Mononuclear cell (primary cell): ENCODE measurements around the gene TRAPPC12. TPM values are rescaled to one million over a fixed set of nuclear protein-coding genes. Genes with fewer than 3 reads are reported as not detected.
A peak's percentile ranks its signal among the peaks of the same experiment; 100 is the strongest.
"Not testable (repeated sequence)": the region's sequence is repeated elsewhere in the genome, so short reads cannot be mapped to it uniquely, and the experiment has no call there.

Source experiments
- H3K27me3 ChIP-seq: 2 replicates; pipeline ENCODE4 v1.6.0; 2011; ENCODE audit warnings: low read length, control low read depth; ENCODE audit not compliant: insufficient read depth
- H3K4me1 ChIP-seq: 2 replicates; pipeline ENCODE4 v1.5.1; 2011; ENCODE audit warnings: mild to moderate bottlenecking, low read length, control low read depth; ENCODE audit not compliant: insufficient read depth
- H3K4me3 ChIP-seq: 2 replicates; pipeline ENCODE4 v1.5.1; 2011; ENCODE audit warnings: mild to moderate bottlenecking, low read length, moderate library complexity
- H3K9me3 ChIP-seq: 2 replicates; pipeline ENCODE4 v1.5.1; 2011; ENCODE audit warnings: low read depth, mild to moderate bottlenecking, control low read depth, low read length
- total RNA-seq: library from RNA; depleted of rRNA; stranded (reverse); fragments of >200 nt; gene quantifications from one replicate; pipeline ENCODE4 v1.2.3, GENCODE V29; 2012

Gene TRAPPC12
- total RNA-seq, 1 donor = 18.3 TPM

DNA sequence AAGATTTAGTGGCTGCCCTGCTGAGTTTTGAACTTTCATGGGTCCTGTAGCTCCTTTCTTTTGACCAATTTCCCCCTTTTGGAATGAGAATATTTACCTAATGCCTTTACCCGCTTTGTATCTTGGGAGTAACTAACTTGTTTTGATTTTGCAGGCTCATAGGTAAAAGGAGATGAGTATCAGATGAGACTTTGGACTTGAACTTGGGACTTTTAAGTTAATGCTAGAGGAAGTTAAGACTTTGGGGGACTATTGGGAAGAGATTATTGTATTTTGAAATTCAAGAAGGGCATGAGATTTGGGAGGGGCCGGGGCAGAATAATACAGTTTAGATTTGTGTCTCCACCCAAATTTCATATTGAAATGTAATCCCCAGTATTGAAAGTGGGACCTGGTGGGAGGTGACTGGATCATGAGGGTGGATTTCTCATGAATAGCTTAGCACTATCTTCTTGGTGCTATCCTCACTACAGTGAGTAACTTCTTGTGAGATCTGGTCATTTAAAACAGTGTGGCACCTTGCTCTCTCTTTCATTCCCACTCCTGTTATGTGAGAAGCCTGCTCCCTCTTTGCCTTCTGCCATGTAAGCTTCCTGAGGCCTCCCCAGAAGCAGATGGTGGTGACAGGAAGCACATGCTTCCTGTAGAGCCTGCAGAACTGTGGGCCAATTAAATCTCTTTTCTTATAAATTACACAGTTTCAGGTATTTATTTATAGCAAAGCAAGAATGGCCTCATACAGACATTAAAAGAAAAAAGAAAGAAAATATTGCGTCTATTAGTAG lies 133.7 kb downstream of the TRAPPC12 start:
- Histone ChIP-seq H3K27me3 (no peaks in the 10 kb centered on the region), H3K9me3 (no peaks in the 10 kb centered on the region), H3K4me3 (no peak overlapping the region), H3K4me1 (peaks cover 2% of the 10 kb centered on the region)

DNA sequence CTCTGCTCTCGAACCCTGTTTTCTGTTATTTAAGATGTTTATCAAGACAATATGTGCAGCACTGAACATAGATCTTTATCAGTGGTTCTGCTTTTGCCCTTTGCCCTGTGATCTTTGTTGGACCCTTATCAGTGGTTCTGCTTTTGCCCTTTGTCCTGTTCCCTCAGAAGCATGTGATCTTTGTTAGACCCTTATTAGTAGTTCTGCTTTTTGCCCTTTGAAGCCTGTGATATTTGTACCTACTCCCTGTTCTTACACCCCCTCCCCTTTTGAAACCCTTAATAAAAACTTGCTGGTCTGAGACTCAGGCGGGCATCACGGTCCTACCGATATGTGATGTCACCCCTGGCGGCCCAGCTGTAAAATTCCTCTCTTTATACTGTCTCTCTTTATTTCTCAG lies 135.9 kb downstream of the TRAPPC12 start:
- H3K27me3 ChIP-seq, H3K9me3 ChIP-seq, H3K4me3 ChIP-seq: not testable (repeated sequence)
- H3K4me1 ChIP-seq = peaks cover 14% of the 10 kb centered on the region

DNA sequence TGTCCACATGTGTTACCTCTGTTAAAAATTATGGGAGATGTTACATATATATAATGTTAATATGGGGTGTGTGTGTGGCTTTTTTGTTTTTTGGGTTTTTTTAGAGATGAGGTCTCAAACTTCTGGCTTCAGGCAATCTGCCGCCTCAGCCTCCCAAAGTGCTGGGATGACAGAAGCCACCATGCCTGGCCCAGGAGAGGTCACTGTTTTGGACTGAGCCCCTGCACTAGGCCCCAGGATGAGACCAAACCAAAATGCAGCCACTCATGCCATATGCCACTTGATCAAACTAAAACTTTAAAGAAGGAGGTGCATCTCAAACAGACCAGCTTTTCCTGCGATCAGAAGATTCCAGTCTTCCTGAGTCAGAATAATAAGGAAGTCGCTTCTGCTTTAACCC lies 137.3 kb downstream of the TRAPPC12 start:
- H3K4me1 ChIP-seq = peaks cover 25% of the 10 kb centered on the region
- no peak overlapping the region for H3K4me3 ChIP-seq
- no peaks in the 10 kb centered on the region for H3K27me3 ChIP-seq

DNA sequence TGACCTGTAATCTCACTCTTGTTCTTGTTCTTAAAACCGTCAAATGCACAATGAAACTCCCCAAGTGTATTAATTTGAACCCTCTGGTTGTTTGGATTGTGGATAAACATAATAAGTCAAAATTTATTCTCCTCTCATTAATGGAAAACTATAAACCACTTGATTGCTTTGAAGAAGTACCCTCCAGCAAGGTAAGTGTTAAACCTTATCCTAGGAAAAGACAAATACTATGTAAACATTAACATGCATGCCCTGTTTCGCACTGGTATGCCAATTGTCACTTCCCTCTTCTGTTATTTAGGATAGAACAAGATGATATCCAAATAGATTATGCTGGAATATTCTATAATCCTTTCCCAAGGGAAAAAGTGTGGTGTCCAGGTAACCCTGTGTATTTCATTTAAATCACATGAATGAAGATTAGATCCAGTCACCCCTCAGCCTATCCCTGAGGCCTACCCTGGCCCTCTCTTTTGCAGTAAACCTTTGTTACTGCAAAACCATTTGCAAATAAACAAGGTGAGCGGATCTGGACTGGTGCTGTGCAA lies 138.5 kb downstream of the TRAPPC12 start:
- no peaks in the 10 kb centered on the region for H3K27me3 ChIP-seq
- peak overlapping the region; percentile 83 for H3K4me3 ChIP-seq
- H3K4me1 ChIP-seq = peaks cover 25% of the 10 kb centered on the region
- no peaks in the 10 kb centered on the region for H3K9me3 ChIP-seq

More for the DNA sequence above, 137.3 kb downstream of the TRAPPC12 start:
- no peaks in the 10 kb centered on the region for H3K9me3 ChIP-seq

DNA sequence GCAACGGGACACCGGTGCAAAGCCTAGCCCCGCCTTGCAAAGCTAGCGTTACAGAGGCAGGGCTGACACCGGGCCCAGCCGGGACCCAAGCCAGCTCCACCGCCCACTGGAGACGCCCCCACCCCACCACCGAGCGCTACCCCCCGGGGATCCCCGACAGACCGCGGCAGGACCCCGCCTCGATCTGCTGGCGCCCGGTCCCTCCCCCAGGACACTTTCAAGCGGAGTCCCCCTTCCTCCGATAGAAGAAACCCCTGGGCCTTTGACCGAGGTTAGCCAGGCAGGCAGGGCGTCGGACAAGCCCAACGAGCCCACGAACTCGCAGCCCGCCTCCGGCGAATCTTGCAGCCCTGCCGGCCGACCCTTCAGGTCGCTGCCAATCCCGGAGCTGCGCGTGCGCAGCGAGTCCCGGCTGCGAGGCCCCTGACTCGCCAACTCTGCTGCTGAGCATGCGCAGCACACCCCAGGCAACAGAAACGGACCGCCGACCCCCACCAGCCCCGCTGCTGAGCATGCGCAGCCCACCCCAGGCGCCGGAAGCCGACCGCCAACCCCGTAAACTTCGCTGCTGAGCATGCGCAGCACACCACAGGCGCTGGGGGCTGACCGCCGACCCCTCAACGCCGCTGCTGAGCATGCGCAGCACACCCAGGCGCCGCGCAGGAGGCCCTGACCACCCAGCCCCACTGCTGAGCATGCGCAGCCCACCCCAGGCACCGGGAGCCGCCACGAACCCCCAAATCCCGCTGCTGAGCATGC lies 139.2 kb downstream of the TRAPPC12 start:
- Histone ChIP-seq H3K4me3 (peak overlapping the region; percentile 83), H3K4me1 (peaks cover 29% of the 10 kb centered on the region), H3K9me3 (no peaks in the 10 kb centered on the region), H3K27me3 (no peaks in the 10 kb centered on the region)

DNA sequence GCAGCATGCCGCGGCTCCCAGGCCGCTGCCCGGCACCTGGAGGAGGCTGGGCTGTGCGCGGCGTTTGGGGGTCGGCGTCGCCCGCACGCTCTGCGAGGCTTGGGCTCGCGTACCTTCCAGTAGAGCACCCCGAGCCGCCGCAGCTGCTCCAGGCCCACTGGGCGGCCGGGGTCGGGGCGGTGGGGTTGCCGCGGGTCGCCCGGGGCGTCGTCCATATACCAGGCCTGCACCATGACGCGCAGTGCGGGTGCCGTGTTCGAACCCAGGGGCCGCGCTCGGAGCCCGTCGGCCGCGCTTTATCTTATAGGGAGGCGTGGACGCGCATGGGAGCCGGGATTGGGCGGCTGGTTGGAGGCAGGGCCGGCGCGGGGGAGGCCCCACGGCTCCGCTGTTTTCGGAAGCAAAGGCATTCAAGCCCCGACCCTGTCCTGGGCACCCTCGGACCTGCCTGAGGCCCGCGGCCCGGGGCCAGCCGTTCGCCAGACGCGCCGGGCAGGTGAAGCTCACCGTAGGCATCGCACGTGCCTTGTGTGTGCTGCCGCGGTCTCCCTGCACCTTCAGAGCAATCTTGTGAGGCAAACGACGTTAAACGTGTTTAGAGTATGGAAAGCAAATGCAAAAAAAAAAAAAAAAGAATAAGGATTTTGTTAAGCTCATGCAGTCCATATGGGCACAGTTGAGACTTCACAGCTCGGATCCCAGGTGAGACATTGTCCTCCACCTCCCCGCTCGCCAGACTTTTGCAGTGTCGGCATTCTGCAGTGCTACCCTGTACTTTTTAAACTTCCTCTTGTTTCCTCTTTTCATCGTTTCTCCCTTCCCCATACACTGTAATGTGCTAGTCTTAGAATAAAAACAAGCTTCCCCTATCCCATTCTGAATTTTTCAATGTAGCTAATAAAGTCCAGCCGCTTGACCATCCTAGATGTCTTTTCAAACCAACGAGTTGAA lies 140.0 kb downstream of the TRAPPC12 start, which contains the start of gene ADI1:
Gene ADI1, minus strand, starts transcription at position 277 of the 951 bp plus-strand sequence. Its CDS starts 44 bp downstream, at position 233.
- H3K4me3 ChIP-seq = peak within 1 kb of the TSS; percentile 83
- peaks cover 32% of the 10 kb centered on the region for H3K4me1 ChIP-seq
- H3K27me3 ChIP-seq = no peaks in the 10 kb centered on the region
- no peaks in the 10 kb centered on the region for H3K9me3 ChIP-seq

DNA sequence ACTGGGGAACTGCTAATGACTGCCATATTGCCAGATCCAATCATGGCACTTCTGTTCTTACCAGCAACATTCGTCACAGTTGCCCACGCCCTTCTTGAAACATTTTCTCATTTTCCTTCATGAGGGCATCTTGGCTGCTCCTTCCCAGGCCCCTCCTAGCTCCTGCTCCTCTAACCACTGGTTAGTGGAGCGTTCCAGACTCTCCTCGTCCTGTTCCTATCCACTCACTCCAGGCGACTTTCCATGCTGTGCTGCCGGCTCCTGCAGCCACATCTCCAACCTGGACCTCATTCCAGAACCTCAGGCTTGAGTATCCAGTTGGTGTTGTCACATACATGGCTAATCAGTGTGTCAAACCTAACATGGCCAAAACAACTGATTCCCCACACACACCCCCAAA lies 141.1 kb downstream of the TRAPPC12 start:
- H3K4me1 ChIP-seq = peaks cover 32% of the 10 kb centered on the region
- no peak overlapping the region for H3K4me3 ChIP-seq
- no peaks in the 10 kb centered on the region for H3K27me3 ChIP-seq
- H3K9me3 ChIP-seq = no peaks in the 10 kb centered on the region

DNA sequence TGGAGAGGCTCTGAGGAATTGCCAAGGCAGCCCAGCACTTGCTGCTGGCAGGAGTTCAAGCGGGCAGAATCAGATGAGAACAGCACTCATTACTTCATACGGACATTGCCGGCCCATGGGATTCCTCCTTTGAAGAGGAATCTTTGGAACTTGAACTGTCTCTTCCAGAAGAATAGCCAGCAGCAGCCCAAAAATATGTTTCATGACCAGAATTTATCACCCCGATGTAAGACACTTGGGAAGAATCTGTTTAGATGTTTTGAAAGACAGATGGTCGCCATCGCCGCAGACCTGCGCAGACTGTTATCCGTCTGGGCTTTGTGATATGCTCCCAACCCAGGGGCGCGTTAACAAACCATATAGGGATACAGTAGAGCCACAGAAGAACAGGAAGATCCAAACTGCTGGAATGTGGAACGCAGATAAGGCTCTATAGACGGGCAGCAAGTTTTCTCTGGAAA lies 143.5 kb downstream of the TRAPPC12 start:
- Histone ChIP-seq H3K9me3 (no peaks in the 10 kb centered on the region), H3K4me3 (no peak overlapping the region), H3K4me1 (peaks cover 32% of the 10 kb centered on the region), H3K27me3 (no peaks in the 10 kb centered on the region)

DNA sequence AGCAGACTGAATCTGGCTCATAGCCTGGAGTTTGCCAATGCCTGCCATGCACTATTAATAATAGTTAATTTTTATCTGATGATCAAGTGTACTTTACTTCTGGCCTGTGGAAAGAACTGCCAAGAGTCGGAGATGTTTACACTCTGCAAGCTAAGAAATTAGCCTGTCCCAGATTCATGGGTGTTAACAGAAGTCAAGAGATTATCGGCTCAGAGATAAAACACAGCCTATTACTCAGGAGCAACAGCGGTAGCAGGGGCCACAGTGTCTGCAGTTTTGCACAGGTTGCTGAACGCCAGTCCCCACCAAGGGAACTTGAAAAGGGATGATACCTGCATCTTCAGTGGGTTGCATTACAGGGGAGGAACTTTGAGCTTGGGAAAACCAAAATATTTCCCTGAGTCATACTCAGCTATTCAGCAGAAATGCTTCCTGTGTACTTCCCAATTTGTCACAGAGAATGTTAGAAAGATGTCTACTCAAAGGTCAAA lies 144.1 kb downstream of the TRAPPC12 start:
- no peaks in the 10 kb centered on the region for H3K27me3 ChIP-seq
- H3K4me3 ChIP-seq = no peak overlapping the region
- H3K9me3 ChIP-seq = no peaks in the 10 kb centered on the region
- peaks cover 28% of the 10 kb centered on the region for H3K4me1 ChIP-seq

DNA sequence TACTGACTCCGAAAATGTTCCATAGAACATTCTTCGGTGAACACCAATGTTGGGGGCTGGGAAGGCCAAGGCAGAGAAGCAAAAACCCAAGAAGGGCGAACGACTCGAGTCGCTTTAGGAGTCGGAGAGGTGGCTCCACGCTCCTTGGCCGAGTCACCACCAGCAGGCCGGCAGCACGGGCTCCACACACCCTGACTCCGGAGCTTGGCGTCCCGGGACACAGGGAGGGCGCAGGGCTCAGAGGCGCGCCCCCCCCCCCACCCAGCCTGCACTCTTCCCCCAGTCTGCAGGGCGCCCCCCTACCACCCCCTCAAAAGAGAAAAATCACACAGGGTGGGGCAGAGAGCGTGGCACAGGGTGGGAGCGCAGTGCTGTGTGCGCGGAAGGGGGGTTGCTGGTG lies 147.4 kb downstream of the TRAPPC12 start:
- no peak overlapping the region for H3K4me3 ChIP-seq
- no peaks in the 10 kb centered on the region for H3K9me3 ChIP-seq
- H3K27me3 ChIP-seq = no peaks in the 10 kb centered on the region
- H3K4me1 ChIP-seq = peaks cover 6% of the 10 kb centered on the region

DNA sequence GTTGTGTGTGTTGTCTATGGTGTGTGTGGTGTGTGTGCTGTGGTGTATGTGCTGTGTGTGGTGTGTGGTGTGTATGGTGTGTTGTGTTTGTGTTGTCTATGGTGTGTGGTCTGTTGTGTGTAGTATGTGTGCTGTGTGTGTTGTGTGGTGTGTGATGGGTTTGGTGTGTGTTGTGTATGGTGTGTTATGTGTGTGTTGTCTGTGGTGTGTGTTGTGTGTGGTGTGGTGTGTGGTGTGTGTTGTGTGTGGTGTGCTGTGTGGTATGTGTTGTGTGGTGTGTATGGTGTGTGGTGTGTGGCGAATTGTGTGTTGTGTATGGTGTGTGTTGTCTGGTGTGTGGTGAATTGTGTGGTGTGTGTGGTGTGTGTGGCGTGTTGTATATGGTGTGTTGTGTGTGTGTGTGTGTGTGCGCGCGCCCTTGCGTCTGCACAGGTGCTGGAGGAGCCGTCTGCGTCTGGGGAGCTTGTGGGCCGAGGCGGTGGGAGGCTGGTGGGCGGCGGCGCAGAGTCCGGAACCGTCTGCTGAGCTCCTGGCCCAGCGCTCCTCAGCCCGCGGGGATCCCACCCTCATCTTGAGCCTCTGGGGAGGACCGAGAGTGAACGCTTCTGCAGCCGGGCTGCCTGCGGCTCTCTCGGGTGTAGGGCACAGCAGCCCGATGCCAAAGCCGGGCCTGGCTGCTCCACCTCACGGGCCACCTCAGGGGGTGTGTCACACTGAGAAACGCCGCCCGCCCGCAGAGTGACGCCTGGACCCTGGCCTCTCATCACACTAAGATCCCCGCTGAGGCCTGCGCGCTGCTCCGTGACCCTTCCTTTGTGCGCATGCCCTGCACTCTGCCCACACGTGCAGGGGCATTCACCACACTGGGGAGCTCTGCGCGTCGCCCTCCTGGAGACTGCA lies 148.6 kb downstream of the TRAPPC12 start:
- H3K4me3 ChIP-seq = no peak overlapping the region
- no peaks in the 10 kb centered on the region for H3K27me3 ChIP-seq
- peaks cover 6% of the 10 kb centered on the region for H3K4me1 ChIP-seq
- H3K9me3 ChIP-seq = no peaks in the 10 kb centered on the region
